GM19099 (cell line): Measurements from ENCODE around the gene MAN2B2.

Experiments used
- POLR2A ChIP-seq: IDR thresholded peaks from 3 replicates; pipeline ENCODE4 v1.6.1; 2011; ENCODE audit warnings: low read depth; ENCODE audit not compliant: insufficient read length; ENCODE audit errors: extremely low read depth

Gene MAN2B2

GRCh38 chr4:6538111-6538510, 36.9 kb upstream of the MAN2B2 start:
- TF ChIP-seq POLR2A = no peak

DNA sequence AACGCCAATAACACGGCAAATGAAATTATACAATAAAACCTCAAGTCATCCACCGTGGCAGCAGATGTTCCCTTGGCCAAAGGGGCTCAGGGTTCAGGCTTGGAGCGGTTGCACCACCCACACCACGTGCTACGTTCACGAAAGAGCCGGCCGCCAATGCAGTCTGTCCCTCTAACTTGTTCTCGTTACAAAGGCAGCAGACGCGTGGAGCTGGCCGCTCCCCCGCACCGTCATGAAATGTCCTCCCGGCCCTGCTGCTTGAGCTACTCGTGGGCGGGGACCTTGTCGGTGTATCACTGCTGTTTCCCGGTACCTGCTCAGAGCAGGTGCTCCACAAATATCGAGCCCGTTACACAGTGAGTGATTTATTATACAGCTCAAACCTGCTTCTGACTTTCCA, 36.4 kb upstream of the MAN2B2 start:
- no peak for TF ChIP-seq POLR2A

DNA sequence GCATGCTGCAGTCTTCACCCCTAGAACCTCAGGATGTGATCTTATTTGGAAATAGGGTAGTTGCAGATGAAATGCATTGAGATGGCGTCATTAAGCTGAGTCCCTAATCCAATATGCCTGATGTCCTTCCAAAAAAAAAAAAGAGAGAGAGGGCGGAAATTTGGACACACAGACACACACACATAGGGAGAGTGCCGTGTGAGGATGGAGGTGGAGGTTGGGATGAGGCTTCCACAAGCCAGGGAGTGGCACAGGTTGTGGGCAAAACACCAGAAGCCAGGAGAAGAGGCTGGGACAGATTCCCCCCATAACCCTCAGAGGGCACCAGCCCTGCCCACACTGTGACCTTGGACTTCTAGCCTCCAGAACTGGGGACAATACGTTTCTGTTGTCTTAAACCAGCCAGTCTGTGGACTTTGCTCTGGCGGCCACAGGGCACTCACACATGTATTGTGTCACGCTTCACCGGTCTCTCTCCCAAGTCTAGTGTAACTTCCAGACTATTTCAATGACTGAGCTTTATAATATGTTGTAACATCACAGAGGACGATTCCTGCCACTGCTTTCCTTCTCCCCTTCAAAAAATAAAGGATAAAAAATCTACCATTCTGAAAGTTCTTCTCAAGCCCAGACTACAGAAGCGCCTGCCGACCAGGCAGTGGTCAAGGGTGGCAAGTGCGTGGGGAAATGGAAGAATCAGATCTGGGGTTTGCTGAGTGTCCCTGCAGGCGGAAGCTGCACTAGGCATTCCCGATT, 35.8 kb upstream of the MAN2B2 start:
- TF ChIP-seq POLR2A = no peak

- no peak for TF ChIP-seq POLR2A
Observed at GRCh38 chr4:6540879-6541278, 34.1 kb upstream of the MAN2B2 start.

DNA sequence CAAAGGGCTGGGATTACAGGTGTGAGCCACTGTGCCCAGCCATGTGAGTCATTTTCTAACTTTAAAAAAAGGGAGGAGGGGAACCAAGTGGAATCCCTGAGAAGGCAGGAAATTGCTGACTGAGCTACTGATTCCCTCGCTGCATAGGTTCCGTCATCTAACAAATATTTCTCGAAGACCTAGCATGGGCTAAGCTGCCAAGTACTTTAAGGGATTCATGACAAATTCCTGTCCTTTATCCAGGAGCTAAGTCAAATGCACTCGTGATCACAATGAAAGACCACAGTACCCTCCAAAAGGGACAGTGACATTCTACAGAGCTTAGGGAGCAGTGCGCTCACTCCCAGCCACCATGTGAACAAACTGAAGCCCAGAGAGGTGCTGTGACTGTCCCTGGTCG, 33.2 kb upstream of the MAN2B2 start:
- TF ChIP-seq POLR2A = no peak

DNA sequence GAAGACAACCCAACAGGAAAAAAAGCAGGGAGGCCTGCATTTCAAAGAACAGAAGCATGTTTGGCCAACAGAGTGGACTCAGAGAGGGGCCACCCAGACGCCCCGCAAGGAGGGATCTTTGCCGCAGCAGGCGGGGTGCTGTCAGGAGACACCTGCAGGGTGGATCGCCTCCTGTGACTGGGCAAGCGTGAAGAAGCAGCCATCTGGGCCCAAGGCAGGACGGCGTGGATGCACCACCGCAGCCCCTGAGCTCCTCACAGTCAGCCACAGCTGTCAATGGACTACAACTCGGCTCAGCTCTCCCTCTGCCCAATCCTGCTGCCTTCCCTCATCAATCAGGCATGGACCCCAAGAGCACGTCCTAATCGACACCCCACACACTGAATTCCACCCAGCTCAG, 32.0 kb upstream of the MAN2B2 start:
- TF ChIP-seq POLR2A = no peak

GRCh38 chr4:6546091-6546490, 28.9 kb upstream of the MAN2B2 start:
- TF ChIP-seq POLR2A = no peak

GRCh38 chr4:6546681-6547447, 28.1 kb upstream of the MAN2B2 start:
- no peak for TF ChIP-seq POLR2A

DNA sequence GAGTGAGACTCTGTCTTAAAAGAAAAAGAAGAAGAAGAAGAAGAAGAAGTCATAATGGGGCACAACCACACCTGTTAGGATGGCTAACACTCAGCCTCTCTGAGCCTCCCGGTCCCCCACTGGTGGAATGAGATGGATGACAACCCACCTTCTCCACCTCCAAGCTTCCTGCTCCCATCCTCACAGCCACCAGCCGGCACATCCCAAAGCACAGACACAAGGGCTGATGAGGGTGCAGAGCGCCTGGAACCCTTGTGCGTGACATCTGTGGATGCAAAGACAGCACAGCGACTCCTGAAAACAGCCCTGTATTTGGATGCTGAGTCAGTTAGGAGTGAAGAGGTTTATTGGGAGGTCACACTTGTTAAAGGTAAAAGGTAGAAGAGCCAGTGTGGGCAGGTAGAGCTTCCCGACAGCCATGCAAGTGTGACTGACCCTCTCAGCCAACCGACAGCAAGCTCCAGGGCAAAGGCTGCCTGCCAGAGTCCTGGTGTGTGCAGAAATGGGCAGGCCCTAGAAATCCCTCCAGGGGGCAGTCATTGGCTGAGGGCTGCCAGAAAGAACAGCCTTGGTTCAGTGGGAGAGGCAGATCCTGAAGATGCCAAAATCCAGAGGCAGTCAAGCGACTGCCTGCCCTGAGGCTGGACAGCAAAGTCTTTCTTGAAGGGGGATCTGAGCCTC, 26.6 kb upstream of the MAN2B2 start:
- TF ChIP-seq POLR2A = no peak

DNA sequence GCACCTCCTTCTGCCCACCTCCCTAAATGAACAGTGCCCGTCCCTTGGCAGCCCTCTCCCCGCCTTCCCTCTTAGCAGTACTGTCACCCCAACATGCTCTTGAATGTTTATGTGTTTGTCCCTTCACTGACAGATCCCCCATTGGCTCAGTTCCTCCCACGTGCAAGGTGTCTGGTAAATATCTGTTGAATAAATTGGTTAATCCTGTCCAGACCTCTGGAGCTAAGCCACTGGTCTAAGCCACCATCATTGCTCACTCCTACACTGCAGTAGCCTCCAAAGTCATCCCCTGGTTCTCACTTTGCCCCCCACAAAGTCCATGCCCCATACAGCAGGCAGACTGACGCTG, 26.1 kb upstream of the MAN2B2 start:
- no peak for TF ChIP-seq POLR2A

- no peak for TF ChIP-seq POLR2A
Observed at GRCh38 chr4:6549445-6549844, 25.5 kb upstream of the MAN2B2 start.

GRCh38 chr4:6549890-6550620, 24.9 kb upstream of the MAN2B2 start:
- no peak for TF ChIP-seq POLR2A

DNA sequence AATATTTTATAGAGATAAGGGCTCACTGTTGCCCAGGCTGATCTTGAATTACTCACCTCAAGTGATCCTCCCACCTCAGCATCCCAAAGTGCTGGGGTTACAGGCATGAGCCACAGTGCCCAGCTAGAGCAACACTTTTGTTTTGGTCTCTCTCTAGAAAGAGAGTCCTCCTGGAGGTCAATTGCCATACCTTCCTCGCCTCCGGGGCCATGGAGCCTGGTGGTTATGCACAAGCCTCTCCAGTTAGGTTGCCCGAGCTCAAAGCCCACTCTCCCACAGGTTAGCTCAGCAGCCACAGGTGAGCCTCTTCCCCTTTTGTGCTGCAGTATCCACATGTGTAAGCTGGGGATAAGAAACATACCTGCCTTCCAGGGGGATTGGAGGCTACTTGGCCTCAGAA, 24.2 kb upstream of the MAN2B2 start:
- TF ChIP-seq POLR2A = no peak

GRCh38 chr4:6551660-6552059, 23.3 kb upstream of the MAN2B2 start:
- no peak for TF ChIP-seq POLR2A

GRCh38 chr4:6555519-6555918, 19.5 kb upstream of the MAN2B2 start:
- TF ChIP-seq POLR2A = no peak
